ENCODE measurements around the gene PTCH1. TPM values are rescaled to one million over a fixed set of nuclear protein-coding genes. Genes with fewer than 3 reads are reported as not detected.

The PTCH1 gene
- total RNA-seq = 8.3 and 9.0 TPM in 2 replicates

GRCh38 chr9:95516734-95517558 is at the start of gene PTCH1:
PTCH1 (minus strand) TSS chr9:95516971.

Other genes with a start within 250 kb of the PTCH1 start
- 3.1 and 9.6 TPM in 2 replicates for gene FANCC, start 199.3 kb downstream of the PTCH1 start, total RNA-seq

All from cardiac atrium fibroblast (primary cell).